ENCODE data around the gene SLC39A12. TPM values are rescaled to one million over a fixed set of nuclear protein-coding genes. Genes with fewer than 3 reads are reported as not detected.

The SLC39A12 gene
- total and polyA plus RNA-seq, 2 of the 8 experiments (the other 6 are each of a cell fraction or from before 2014, with no cell fraction given), result not detected

DNA sequence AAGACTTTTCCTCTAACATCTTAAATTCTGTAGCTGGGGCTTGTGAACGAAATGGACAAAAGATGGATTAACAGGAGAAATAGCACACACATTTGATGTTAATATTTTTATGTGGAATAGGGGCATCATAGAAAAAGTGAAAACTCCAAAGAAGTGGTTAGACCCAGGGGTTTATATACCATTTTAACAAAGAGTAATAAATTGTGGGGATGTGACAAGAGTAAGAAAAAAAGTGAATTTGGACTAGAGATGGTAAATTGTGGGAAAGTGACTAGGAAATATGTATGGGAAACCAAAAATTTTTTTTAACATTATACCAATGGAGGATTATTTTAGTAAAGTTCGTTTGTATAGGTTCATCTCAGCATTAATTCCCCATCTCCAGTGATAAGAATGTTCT is 8.2 kb downstream of the SLC39A12 start:
- H3K23ac ChIP-seq (ENCODE audit: insufficient read length), result no peak overlapping the region
- no peak overlapping the region for H2AFZ ChIP-seq (ENCODE audit: low read length)
- H4K91ac ChIP-seq (replicated peaks; ENCODE audit: insufficient read length, low read length), result no peak overlapping the region
- DNase-seq (ENCODE audit: low read depth in 1 of 2, low spot score in 2 of 2), result no peak
- H3K27ac ChIP-seq (ENCODE audit: low read depth, low read length), result no peak overlapping the region
- H4K20me1 ChIP-seq (replicated peaks in 1 of 2; ENCODE audit: control insufficient read depth in 1 of 2, insufficient read depth in 2 of 2, low read length in 2 of 2), result no peaks in the 10 kb centered on the region
- no peaks in the 10 kb centered on the region for H3K4me1 ChIP-seq (replicated peaks in 1 of 4; ENCODE audit: control insufficient read depth in 3 of 4, insufficient read depth in 4 of 4, low read length in 3 of 4)
- ChIA-PET CTCF (ENCODE audit: partially characterized antibody) (no interaction called here), POLR2A (ENCODE audit: partially characterized antibody) (no interaction called here)
- no peak overlapping the region for H3K18ac ChIP-seq (ENCODE audit: extremely low read depth, low read length)
- no peaks in the 10 kb centered on the region for H3K79me1 ChIP-seq (ENCODE audit: low read depth, low read length)
- H2BK120ac ChIP-seq (replicated peaks; ENCODE audit: low read depth, low read length), result no peak overlapping the region
- no peak overlapping the region for H3K4me2 ChIP-seq (ENCODE audit: insufficient read depth in 1 of 2, low read depth in 2 of 2, low read length in 2 of 2)
- no peak overlapping the region for H3K4me3 ChIP-seq (ENCODE audit: extremely low read depth in 1 of 4, insufficient read depth in 2 of 4, low read depth in 3 of 4, low read length in 4 of 4)
- 92% methylated on average over 2 of the region's 2 CpGs; no CpG with 5 or more reads in 1 of the 2 experiments for WGBS, 2 experiments (ENCODE audit: extremely low coverage in 1 of 2, insufficient coverage in 1 of 2, insufficient read length in 1 of 2, insufficient replicate concordance in 2 of 2, low coverage in 1 of 2, low lambda C conversion rate in 2 of 2, missing lambda C conversion rate in 1 of 2)
- H3K23me2 ChIP-seq (ENCODE audit: low read depth, low read length), result no peaks in the 10 kb centered on the region
- H3K9ac ChIP-seq (replicated peaks in 1 of 4; ENCODE audit: extremely low read depth in 1 of 4, low read depth in 3 of 4, low read length in 3 of 4), result no peak overlapping the region
- H2BK5ac ChIP-seq (ENCODE audit: low read depth, low read length), result no peak overlapping the region
- no peak overlapping the region for H3K56ac ChIP-seq (replicated peaks; ENCODE audit: insufficient read length, low read depth, low read length)
- no peaks in the 10 kb centered on the region; a peak in 1 of 7 replicates for H3K27me3 ChIP-seq (replicated peaks in 1 of 4; ENCODE audit: control insufficient read depth in 3 of 4, extremely low read depth in 1 of 4, insufficient read depth in 3 of 4, low read length in 3 of 4)
- H3K36me3 ChIP-seq (ENCODE audit: control insufficient read depth in 2 of 4, insufficient read depth in 4 of 4, low read length in 3 of 4), result no peaks in the 10 kb centered on the region
- H3K14ac ChIP-seq (ENCODE audit: insufficient read length), result no peak overlapping the region
- H2AK5ac ChIP-seq (ENCODE audit: low read depth, low read length), result no peak overlapping the region
- no peaks in the 10 kb centered on the region for H3K79me2 ChIP-seq (ENCODE audit: control insufficient read depth in 1 of 2, insufficient read depth in 2 of 2, low read length in 2 of 2)
- H4K5ac ChIP-seq (ENCODE audit: insufficient read length, low read depth, low read length), result no peak overlapping the region
- no peak overlapping the region for H4K8ac ChIP-seq (ENCODE audit: extremely low read depth, insufficient read depth, low read length)
- H2BK15ac ChIP-seq (ENCODE audit: low read length), result no peak overlapping the region
- no peak overlapping the region for H2BK12ac ChIP-seq (ENCODE audit: low read depth, low read length)
- peaks cover 0 to 7% of the 10 kb centered on the region in 2 experiments; a peak in 1 of 4 replicates for H3K9me3 ChIP-seq (ENCODE audit: insufficient read depth in 2 of 2, low read depth in 1 of 2, low read length in 1 of 2)
- no peak for FAIRE-seq
- no peak overlapping the region for H3K4ac ChIP-seq (replicated peaks; ENCODE audit: insufficient read length, low read depth, low read length)
- H2BK20ac ChIP-seq (ENCODE audit: low read length), result no peak overlapping the region
- TF ChIP-seq ZNF274 (IDR thresholded peaks at IDR 0.05; ENCODE audit: borderline replicate concordance, extremely low read depth, low read length) (no peak), TAF7 (optimal IDR thresholded peaks at IDR 0.05; ENCODE audit: borderline replicate concordance, low read depth, low read length) (no peak), RBBP5 (IDR thresholded peaks at IDR 0.05; ENCODE audit: borderline replicate concordance, low read depth, low read length) (no peak), ASH2L (IDR thresholded peaks at IDR 0.05; ENCODE audit: low read length) (no peak), TBP (IDR thresholded peaks at IDR 0.05; ENCODE audit: low read depth, low read length) (no peak), JUN (IDR thresholded peaks at IDR 0.05; ENCODE audit: low read depth, low read length) (no peak), CREB1 (IDR thresholded peaks at IDR 0.05) (no peak), RXRA (IDR thresholded peaks at IDR 0.05; ENCODE audit: insufficient read depth, low read depth, low read length) (no peak), TCF12 (IDR thresholded peaks at IDR 0.05; ENCODE audit: low read depth, low read length) (no peak), SUZ12 (IDR thresholded peaks at IDR 0.05; ENCODE audit: low read length) (no peak), HDAC2 (IDR thresholded peaks at IDR 0.05; ENCODE audit: borderline replicate concordance in 1 of 2, low read depth in 2 of 2, low read length in 2 of 2) (no peak)
- TF ChIP-seq, protein P1, sequence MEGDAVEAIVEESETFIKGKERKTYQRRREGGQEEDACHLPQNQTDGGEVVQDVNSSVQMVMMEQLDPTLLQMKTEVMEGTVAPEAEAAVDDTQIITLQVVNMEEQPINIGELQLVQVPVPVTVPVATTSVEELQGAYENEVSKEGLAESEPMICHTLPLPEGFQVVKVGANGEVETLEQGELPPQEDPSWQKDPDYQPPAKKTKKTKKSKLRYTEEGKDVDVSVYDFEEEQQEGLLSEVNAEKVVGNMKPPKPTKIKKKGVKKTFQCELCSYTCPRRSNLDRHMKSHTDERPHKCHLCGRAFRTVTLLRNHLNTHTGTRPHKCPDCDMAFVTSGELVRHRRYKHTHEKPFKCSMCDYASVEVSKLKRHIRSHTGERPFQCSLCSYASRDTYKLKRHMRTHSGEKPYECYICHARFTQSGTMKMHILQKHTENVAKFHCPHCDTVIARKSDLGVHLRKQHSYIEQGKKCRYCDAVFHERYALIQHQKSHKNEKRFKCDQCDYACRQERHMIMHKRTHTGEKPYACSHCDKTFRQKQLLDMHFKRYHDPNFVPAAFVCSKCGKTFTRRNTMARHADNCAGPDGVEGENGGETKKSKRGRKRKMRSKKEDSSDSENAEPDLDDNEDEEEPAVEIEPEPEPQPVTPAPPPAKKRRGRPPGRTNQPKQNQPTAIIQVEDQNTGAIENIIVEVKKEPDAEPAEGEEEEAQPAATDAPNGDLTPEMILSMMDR (IDR thresholded peaks at IDR 0.05; ENCODE audit: control extremely low read depth in 1 of 3, insufficient read depth in 1 of 3, low read depth in 1 of 3, low read length in 3 of 3), result no peak
